HEK293 (cell line): ENCODE results near the gene PPP1R15B.

Experiments
- CTCF ChIA-PET: fragments of 350-600 bp; formaldehyde crosslinking; extraction: SDS; loops from one replicate; lab custom pipeline; 2021; ENCODE audit warnings: antibody characterized with exemption; lab: Yijun Ruan, JAX
- POLR2A ChIA-PET: fragments of 300-600 bp; formaldehyde crosslinking; extraction: SDS; loops from one replicate; lab custom pipeline; 2020; ENCODE audit warnings: antibody characterized with exemption, inconsistent platforms; lab: Yijun Ruan, JAX
- H3K27ac ChIP-seq: fragments of 200-500 bp; sonication (Bioruptor generic); 2 replicates; pipeline ENCODE4 v1.5.1; 2014; ENCODE audit warnings: low read depth, low read length, control low read depth, inconsistent platforms; ENCODE audit errors: extremely low read depth
- H3K36me3 ChIP-seq, 2 experiments: fragments of 200-500 bp in 1 of 2; sonication (Bioruptor generic) in 1 of 2; 1 replicate in 1 of 2; 2 replicates in 1 of 2; pipeline ENCODE4 v1.5.1; 2014 to 2017; ENCODE audit warnings: inconsistent platforms in 2 of 2, low read length in 2 of 2; ENCODE audit not compliant: control insufficient read depth in 2 of 2, insufficient read depth in 1 of 2
- H3K4me1 ChIP-seq: fragments of 200-500 bp; sonication (Bioruptor generic); 2 replicates; pipeline ENCODE4 v1.5.1; 2014; ENCODE audit warnings: mild to moderate bottlenecking, low read length, inconsistent platforms; ENCODE audit not compliant: control insufficient read depth, insufficient read depth
- H3K4me3 ChIP-seq: 2 replicates; pipeline ENCODE4 v1.5.1; 2011; ENCODE audit warnings: low read depth, mild to moderate bottlenecking, control low read depth, low read length, moderate library complexity
- H3K9me3 ChIP-seq: fragments of 200-500 bp; sonication (Bioruptor generic); 2 replicates; pipeline ENCODE4 v1.5.1; 2014; ENCODE audit warnings: low read depth, low read length, inconsistent platforms; ENCODE audit not compliant: control insufficient read depth, insufficient read depth
- KLF9 ChIP-seq: fragments of 450-650 bp; formaldehyde crosslinking; IDR thresholded peaks from 2 replicates; pipeline ENCODE4 v1.5.1; 2016; ENCODE audit warnings: missing biosample characterization, missing genetic modification characterization, low read depth
- MEIS1 ChIP-seq: sonication (generic); formaldehyde crosslinking; IDR thresholded peaks from 2 replicates; pipeline ENCODE4 v1.8.1; 2022; ENCODE audit warnings: missing genetic modification reagents, mild to moderate bottlenecking, borderline replicate concordance
- PRDM1 ChIP-seq: fragments of 450-650 bp; formaldehyde crosslinking; IDR thresholded peaks from 2 replicates; pipeline ENCODE4; 2016; ENCODE audit warnings: missing biosample characterization, missing genetic modification characterization
- PRDM10 ChIP-seq: fragments of 450-650 bp; formaldehyde crosslinking; IDR thresholded peaks from 2 replicates; pipeline ENCODE4 v1.5.1; 2016; ENCODE audit warnings: missing biosample characterization, missing genetic modification characterization
- TRIM28 ChIP-seq: IDR thresholded peaks from 2 replicates; pipeline ENCODE4 v1.6.1; 2011; ENCODE audit warnings: low read length, control low read depth, borderline replicate concordance
- ZBTB21 ChIP-seq: fragments of 450-650 bp; formaldehyde crosslinking; IDR thresholded peaks from 2 replicates; pipeline ENCODE4 v1.5.1; 2017; ENCODE audit warnings: missing biosample characterization, missing genetic modification characterization
- ZBTB26 ChIP-seq: fragments of 450-650 bp; formaldehyde crosslinking; optimal IDR thresholded peaks from 2 replicates; pipeline ENCODE3; 2016; ENCODE audit warnings: missing biosample characterization, mild to moderate bottlenecking, missing genetic modification characterization
- ZEB2 ChIP-seq: fragments of 450-650 bp; formaldehyde crosslinking; IDR thresholded peaks from 2 replicates; pipeline ENCODE4 v1.5.1; 2016; ENCODE audit warnings: missing biosample characterization, missing genetic modification characterization
- ZNF214 ChIP-seq: fragments of 450-650 bp; formaldehyde crosslinking; IDR thresholded peaks from 2 replicates; pipeline ENCODE4 v1.5.1; 2017; ENCODE audit warnings: missing biosample characterization, mild to moderate bottlenecking, missing genetic modification characterization, borderline replicate concordance
- ZNF274 ChIP-seq, 2 experiments: fragments of 200-500 bp in 1 of 2; fragments of 450-650 bp in 1 of 2; sonication (Bioruptor generic) in 1 of 2; formaldehyde crosslinking in 1 of 2; IDR thresholded peaks; 2 replicates each; pipeline versions ENCODE4 v1.5.1 to v1.6.1; 2014 to 2016; ENCODE audit warnings: borderline replicate concordance in 1 of 2, inconsistent platforms in 1 of 2, low read length in 1 of 2, missing biosample characterization in 1 of 2, missing genetic modification characterization in 1 of 2
- ZNF350 ChIP-seq: fragments of 450-650 bp; formaldehyde crosslinking; IDR thresholded peaks from 2 replicates; pipeline ENCODE4 v1.5.0; 2017; ENCODE audit warnings: missing biosample characterization, mild to moderate bottlenecking, missing genetic modification characterization
- ZNF391 ChIP-seq: fragments of 450-650 bp; formaldehyde crosslinking; IDR thresholded peaks from 2 replicates; pipeline ENCODE4 v1.5.1; 2016; ENCODE audit warnings: low read depth, missing biosample characterization, missing genetic modification characterization, borderline replicate concordance
- ZNF514 ChIP-seq: fragments of 450-650 bp; formaldehyde crosslinking; IDR thresholded peaks from 2 replicates; pipeline ENCODE4 v1.5.1; 2016; ENCODE audit warnings: missing biosample characterization, missing genetic modification characterization
- ZNF544 ChIP-seq: fragments of 450-650 bp; formaldehyde crosslinking; IDR thresholded peaks from 2 replicates; pipeline ENCODE4 v1.5.0; 2017; ENCODE audit warnings: missing biosample characterization, missing genetic modification characterization
- ZNF707 ChIP-seq: fragments of 450-650 bp; formaldehyde crosslinking; IDR thresholded peaks from 2 replicates; pipeline ENCODE4 v1.5.1; 2016; ENCODE audit warnings: missing biosample characterization, missing genetic modification characterization
- TF ChIP-seq, protein P1 (sequence below): fragments of 450-650 bp; formaldehyde crosslinking; IDR thresholded peaks from 2 replicates; pipeline ENCODE4 v1.5.1; 2016; ENCODE audit warnings: missing biosample characterization, missing genetic modification characterization

PPP1R15B gene

GRCh38 chr1:204415351-204415750 lies 3.7 kb upstream of the PPP1R15B start (continued):
- TF ChIP-seq, protein P1, sequence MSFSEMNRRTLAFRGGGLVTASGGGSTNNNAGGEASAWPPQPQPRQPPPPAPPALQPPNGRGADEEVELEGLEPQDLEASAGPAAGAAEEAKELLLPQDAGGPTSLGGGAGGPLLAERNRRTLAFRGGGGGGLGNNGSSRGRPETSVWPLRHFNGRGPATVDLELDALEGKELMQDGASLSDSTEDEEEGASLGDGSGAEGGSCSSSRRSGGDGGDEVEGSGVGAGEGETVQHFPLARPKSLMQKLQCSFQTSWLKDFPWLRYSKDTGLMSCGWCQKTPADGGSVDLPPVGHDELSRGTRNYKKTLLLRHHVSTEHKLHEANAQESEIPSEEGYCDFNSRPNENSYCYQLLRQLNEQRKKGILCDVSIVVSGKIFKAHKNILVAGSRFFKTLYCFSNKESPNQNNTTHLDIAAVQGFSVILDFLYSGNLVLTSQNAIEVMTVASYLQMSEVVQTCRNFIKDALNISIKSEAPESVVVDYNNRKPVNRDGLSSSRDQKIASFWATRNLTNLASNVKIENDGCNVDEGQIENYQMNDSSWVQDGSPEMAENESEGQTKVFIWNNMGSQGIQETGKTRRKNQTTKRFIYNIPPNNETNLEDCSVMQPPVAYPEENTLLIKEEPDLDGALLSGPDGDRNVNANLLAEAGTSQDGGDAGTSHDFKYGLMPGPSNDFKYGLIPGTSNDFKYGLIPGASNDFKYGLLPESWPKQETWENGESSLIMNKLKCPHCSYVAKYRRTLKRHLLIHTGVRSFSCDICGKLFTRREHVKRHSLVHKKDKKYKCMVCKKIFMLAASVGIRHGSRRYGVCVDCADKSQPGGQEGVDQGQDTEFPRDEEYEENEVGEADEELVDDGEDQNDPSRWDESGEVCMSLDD (tag by site-specific recombination): no peak

- Histone ChIP-seq H3K4me3 (no peak overlapping the region), H3K27ac (no peak overlapping the region), H3K36me3 (peaks cover 0 to 15% of the 10 kb centered on the region in 2 experiments; a peak in 1 of 3 replicates), H3K9me3 (no peaks in the 10 kb centered on the region), H3K4me1 (peaks cover 7% of the 10 kb centered on the region; the same call in 1 of the 2 replicates)
- POLR2A ChIA-PET: interaction anchor here (1.2 kb wide), 1 partner anchor 94 kb away, joined by 4 read pairs; no protein-coding TSS in a partner anchor
- CTCF ChIA-PET: interaction anchor here (0.6 to 2.7 kb wide), 6 partner anchors 15 to 92 kb away, joined by 3 to 15 read pairs (median 6); no protein-coding TSS in a partner anchor
- no peak for TF ChIP-seq TRIM28
- no peak for TF ChIP-seq ZBTB21 (tag by site-specific recombination)
- no peak for TF ChIP-seq ZEB2 (tag by site-specific recombination)
- TF ChIP-seq ZNF274 (IDR thresholded peaks at IDR 0.05; ENCODE audit: low read length): no peak
- TF ChIP-seq ZNF274 (tag by site-specific recombination; IDR thresholded peaks at IDR 0.05; ENCODE audit: borderline replicate concordance): no peak
- no peak for TF ChIP-seq MEIS1 (CRISPR knock-in tag)
- TF ChIP-seq KLF9 (tag by site-specific recombination): no peak
- no peak for TF ChIP-seq ZNF350 (tag by site-specific recombination)
- no peak for TF ChIP-seq ZNF214
- no peak for TF ChIP-seq PRDM10 (tag by site-specific recombination)
- TF ChIP-seq ZNF707 (tag by site-specific recombination): no peak
- no peak for TF ChIP-seq ZBTB26
- TF ChIP-seq ZNF544 (tag by site-specific recombination): no peak
- TF ChIP-seq ZNF514 (tag by site-specific recombination): no peak
- no peak for TF ChIP-seq ZNF391 (tag by site-specific recombination)
- no peak for TF ChIP-seq PRDM1 (tag by site-specific recombination)
These were observed 2.4 kb upstream of the PPP1R15B start for GRCh38 chr1:204414016-204414415.
